GM18861 (cell line): ENCODE data around the gene HSPA1L.

Experiments
- ATAC-seq: cut with Tn5 transposase; IDR thresholded peaks from one replicate; pipeline ENCODE4 v1.9.1; 2021; ENCODE audit not compliant: unreplicated experiment

The HSPA1L gene

DNA sequence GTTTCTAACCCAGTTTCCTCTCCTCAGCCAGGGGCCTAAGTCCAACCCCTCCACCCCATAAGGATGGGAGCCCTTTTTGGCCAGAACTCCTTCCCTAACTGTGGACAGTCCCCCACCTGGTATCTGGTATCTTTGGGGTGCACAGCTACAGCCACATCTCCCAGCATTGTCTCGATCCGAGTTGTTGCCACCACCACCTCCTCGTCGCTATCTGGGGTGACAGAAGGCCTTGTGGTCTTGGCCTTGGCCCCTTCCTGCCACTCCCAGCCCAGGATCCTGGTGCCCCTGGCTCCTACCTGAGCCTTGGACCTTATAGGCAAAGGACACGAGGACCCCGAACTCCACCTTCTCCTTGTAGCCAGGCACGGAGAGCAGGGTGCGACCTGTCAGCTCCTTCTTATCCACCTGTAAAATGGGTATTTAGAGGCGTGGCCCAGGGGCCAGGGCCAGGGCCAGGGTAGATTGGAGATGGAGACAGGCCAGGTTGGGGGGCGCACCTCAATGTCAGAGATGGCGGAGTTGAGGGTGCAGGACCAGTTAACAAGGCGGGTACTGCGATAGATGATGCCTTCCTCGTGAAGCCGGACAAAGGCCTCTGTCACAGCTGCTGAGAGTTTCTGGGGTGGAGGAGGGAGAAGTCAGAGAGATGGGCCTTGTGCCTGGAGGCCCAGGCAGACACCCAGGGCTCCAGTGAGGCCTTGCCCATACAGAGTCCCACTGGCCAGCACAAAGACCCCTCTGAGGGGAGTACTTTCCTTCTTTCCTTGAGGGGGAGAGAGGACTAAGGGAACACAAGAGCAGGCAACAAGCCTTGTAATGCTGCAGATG is 30.8 kb downstream of the HSPA1L start:
- no peak for ATAC-seq

DNA sequence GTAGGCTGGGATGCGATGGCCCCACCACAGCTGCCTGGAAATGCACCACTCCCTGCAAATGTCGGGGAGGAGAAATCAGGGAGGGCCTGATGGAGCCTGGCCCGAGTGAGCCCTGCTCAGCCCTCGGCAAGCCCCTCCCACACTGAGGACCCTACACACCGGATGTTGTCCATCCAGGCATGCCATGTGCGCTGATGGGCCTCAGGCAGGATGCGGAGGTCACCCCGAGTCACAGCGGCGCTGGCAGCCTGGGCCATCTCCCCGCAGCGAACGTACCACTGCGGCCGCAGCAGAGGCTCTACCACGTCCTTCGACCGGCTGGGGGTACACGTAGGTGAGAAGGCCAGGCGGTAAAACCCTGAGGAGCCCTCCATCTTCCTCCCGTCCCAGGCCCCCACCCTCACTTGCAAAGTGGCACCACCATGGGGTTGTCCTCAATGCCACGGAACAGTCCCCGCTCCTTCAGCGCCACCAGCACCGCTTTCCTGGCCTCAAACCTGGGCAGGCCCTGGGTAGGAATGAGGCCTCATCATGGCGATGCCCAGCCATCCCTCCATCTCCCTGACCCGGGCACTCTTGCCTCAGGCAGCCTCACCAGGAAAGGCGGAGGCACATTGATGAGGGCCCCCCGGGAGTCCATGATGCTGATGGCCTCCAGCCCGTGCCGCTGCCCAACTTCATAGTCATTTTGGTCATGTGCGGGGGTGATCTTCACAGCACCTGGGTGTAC is 32.8 kb downstream of the HSPA1L start:
- ATAC-seq = no peak

DNA sequence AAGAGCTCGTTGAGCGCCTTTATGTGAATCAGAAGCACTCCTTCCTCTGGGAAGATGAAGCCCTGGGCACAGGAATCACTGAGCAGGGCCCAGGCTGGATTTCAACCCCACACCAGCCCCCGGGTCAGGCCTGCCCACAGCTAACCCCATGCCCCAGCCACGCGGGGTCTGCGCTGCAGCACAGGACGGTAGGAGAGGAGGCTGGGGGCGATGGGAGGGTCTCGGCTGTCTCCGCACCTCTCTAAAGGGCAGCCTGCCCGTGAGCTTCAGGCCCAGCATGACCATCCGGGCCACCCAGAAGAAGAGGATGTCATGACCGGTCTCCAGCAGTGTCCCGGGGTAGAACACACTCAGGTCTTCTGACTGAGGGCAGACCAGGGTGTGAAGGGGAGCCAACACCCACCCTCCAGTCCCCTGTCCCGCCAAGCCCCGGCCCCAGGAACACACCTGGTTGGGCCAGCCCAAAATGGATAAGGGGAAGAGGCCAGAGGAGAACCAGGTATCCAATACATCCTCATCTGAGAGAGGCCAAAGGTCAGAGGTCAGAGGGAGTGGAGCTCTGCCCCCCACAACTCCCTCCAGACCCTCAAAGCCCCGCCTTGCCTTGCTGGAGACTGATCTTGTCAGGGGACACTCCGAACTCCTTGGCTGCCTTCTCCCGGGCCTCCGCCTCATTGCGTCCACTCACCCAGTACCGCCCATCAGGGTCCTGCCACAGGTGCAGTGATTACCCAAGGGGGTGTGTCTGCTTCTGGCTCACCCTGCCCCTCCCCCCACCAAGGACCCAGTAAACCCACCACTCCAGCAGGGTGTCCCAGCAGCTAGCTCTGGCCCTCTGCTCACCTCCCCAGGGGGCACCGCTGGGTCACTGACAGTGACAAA is 33.6 kb downstream of the HSPA1L start:
- no peak for ATAC-seq

DNA sequence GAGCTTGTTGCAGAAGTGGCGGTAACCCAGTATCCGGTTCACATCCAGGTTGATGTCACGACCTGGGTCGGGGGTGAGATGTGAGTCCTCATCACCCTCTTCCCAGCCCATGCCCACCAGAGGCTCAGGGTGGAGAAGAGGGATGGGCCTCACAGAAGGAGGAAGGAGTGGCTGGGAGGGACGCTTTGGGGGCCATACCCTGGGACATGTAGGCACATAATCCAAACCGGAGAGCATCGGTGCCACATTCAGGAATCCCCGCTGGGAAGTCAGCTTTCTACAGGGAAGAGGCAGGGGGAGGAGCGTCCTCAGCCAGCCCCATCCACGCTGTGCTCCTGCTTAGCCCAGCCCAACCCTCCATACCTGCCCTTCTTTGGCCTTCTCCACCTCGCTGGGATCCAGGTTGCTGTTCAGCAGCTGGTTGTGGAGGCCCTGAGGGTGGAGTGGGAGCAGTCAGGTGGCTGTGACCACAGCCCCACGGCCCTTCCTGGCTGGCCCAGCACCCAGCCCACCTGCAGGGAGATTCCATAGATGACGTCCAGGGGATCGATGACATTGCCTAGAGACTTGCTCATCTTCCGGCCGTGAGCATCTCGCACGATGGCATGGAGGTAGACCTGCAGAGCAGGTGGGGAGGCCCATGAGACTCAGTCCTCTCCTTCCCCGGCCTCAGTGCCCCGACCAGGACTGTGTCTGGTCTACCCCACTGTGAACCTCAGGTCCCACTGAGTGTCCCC is 34.4 kb downstream of the HSPA1L start:
- ATAC-seq = no peak

DNA sequence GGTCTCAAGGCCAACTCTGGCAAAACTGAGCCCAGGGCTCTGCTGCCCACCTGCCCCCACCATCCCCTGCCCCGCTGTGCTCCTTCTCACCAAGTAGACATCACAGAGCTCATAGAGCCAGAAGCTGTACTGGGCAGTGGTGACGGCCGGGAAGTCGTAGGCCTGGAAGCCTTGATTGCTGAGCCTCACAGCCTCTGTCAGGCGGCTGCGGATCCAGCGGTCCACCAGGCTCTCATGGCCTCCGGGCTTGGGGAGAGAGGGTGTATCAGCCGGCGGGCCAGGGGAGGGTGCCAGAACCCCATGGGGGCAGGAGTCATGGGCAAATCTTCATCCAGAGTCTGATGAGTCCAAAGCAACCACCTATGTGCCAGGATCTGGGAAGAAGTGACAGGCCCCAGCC is 35.2 kb downstream of the HSPA1L start:
- no peak for ATAC-seq

DNA sequence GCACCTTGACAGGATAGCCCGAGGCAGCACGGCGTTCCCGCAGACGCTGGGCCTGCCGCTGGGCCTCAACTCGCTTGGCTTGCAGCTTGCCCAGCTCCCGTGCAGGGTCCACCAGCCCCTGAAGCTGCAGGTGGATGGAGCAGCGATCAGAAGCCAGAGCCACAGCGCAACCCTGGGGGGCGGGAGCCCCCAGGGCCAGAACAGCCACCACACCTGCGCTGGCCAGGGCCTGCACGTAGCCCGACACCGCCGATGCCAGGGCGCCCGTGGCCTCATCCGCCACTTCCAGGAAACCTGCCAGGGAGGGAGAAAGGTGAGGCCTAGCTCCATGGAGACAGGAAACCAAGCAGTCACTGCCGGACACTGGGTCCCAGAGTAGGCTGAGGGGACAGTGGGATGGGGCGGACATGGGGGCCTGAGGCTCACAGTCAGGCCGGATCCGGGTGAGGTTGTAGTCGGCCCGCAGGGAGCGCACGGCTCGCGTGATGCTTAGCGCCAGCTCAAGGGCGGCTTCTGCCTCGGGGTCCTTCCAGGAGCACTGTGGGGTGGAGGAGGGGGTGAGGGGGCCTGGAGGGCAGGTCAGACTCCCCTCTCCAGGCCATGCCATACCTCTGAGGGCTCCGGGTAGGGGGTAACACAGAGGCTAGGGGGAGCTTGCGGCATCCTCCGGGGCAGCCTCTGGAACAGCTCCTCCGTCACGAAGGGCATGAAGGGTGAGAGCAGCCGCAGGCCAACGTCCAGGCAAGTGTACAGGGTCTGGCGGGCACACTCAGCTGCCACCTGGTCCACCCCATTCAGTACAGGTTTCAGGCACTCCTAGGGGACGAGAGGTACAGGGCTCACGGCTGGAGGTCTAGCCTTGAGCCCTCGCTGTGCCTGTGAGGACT is 35.8 kb downstream of the HSPA1L start:
- ATAC-seq = no peak

DNA sequence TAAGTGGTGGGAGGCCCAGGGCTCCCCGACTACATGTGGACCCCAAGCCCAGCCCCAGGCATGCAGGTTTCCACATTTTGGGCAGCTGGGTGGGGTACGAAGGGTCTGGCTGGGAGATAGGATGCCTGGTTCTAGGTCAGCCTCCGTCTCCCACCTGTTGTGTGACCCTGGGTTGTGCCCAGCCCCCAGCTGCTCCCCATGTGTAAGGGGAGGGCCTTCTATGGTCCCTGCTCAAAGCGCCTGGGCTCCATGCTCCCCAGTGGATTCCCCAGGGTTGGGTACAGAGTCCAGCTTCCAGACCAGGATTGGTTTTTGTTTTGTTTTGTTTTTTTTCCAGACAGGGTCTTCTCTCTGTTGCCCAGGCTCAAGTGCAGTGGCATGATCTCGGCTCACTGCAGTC is 36.9 kb downstream of the HSPA1L start:
- ATAC-seq = no peak

DNA sequence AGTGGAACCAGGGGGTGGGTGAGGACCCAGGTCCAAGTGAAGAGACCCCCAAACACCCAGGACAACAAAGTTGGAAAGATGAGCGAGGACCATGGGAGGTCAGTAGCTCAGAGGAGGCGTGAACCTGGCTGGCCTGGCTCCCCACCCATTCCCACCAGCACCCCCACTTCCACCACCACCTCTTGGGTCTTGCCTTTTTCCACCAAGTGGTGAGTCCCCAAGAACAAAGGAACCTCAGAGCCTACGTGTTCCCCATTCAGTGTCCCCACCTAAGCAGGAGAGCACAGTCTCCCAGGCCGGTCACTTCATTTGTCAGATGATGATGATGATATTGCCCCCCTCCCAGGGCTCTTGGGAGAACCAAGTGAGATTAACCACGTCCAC is 37.4 kb downstream of the HSPA1L start:
- no peak for ATAC-seq

DNA sequence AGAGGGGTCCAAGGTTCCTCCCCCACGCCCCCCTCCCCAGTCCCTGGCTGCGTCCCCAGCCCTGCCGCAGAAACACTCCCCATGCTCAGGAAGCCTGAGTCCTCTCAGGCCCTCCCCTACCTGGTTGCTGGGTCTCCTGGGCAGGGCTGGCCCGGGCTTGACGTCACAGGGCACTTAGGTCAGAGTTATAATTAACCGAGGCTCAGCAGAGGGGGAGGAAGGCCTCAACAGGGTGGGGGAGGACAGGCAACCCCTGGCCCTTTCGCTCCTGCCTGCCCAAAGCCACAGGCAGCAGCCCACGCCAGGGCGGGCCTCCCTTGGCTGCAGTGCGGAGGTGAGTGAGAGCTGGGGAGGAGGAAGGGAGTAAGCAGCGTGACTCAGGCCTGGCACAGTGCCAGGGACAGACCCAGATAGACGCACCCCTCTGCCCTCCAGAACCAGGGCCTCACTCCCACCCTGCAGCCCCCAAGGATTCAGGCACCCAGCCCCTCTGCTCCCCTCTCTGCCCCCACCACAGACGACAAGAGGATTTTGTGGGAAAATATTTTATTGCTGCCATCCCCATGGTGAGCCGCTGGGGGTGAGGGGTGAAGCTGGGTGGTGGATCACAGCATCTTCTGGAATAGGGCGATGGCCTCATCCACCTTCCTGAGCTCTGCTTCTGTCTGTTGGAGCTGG is 38.0 kb downstream of the HSPA1L start, which contains the start of gene VWA7:
TSS of gene VWA7 (minus strand) at position 340 of the 678 bp plus-strand sequence. CDS start 549 bp downstream, outside the sequence.
- peak; percentile 58 for ATAC-seq

DNA sequence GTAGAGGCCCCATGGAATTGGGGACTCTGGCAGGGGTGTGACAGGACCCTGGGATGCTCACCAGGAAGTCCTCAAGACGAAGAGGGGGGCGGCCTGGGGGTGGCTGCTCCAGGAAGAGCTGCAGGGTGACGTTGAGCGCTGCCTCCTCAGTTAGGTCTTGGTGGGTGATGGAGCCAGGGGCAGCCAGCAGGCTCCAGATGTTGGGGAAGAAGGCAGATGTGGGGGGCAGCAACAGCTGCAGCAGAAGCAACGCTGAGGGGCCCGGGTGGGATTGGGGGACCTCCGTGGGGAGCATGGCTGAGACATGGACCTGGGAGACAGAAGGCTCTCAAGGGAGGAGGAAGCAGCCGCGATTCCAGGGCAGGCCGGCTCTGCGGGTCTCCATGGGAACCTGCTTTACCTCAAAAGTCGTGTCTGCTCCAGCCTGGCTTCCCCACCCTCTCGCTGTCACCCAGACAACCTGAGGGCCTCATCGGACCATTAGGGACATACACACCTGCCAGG is 38.5 kb downstream of the HSPA1L start:
- ATAC-seq = no peak

DNA sequence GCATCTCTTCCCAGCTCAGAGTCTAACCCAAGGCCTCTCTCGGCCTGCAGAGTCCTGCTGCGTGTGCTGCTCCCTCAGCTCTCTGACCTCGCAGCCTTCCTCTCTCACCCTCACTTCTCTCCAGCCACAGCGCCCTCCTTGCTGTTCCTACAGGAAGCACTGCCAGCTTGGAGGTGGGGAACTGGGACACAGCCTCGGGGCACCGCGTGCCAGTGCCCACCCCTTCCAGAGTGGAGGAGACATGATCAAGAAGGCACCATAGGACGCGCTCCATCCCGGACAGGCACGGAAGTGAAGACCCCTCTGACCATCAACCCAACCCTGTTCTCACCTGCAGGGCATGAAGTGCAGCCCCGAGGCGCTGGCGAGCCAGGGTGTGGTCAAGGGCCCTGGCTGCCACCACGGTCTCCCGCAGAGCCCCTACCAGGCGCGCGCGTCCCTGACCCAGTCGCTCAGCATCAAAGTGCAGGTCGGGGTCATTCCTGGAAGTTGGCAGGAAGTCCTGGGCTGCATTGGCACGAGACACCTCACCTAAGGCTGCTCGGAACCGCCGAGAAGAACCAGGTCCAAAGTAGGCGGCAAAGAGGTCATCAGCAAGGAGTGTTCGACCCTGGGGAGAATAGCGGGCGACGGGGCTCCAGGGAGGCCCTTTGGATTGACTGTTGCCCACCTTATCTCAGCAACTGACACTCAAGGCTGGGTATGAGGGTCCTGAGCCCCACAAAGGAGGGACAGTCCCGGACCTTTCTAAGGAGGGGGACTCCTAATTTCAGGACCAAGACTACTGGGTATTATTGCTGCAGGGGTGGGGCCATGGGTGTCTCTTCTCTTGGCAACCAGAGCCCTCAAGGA is 39.2 kb downstream of the HSPA1L start:
- ATAC-seq = no peak

DNA sequence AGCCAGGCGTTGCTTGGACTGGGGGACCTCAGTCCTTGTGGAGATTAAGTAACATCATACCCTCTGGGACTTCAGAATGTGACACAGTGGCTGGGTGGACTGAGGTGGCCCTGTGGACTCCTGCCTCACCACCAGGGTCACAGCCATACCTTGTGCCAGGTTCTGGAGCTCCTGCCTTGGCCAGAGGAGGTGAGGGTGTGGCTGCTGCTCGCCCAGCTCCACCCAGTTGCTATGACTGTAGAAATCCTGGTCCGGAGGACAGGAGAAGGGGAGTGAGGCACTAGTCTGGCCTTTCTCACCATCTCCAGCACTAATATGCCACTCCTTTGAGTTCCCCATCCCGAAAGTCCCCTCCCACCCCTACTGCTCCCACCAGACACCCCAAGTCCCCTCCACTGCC is 39.9 kb downstream of the HSPA1L start:
- no peak for ATAC-seq

DNA sequence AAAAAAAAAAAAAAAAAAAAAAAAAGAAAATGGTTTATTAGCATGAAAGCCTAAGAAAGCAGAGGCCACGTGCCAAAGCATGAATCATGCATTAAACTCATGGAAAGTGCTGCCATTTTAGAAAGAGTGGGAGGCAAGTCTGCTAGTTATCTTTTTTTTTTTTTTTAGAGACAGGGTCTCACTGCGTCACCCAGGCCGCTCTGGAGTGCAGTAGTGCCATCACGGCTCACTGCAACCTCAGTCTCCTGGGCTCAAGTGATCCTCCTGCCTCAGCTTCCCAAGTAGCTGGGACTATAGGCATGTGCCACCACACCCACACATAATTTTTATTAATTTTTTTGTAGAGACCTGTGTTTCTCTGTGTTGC is 43.1 kb downstream of the HSPA1L start:
- no peak for ATAC-seq

DNA sequence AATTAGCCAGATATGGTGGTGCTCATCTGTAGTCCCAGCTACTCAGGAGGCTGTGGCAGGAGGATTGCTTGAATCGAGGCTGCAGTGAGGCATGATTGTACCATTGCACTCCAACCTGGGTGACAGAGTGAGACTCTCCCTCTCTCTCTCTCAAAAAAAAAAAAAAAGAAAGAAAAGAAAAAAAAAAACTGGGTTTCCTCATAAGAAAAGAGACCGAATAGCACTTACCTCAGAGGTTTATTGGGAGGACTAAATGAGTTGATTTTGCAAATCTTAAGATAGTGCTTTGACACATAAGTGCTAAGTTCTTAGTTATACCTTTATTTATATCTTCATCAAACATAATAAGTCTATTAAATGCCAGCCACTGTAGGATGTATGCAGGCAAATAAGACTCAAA is 44.2 kb downstream of the HSPA1L start:
- no peak for ATAC-seq

DNA sequence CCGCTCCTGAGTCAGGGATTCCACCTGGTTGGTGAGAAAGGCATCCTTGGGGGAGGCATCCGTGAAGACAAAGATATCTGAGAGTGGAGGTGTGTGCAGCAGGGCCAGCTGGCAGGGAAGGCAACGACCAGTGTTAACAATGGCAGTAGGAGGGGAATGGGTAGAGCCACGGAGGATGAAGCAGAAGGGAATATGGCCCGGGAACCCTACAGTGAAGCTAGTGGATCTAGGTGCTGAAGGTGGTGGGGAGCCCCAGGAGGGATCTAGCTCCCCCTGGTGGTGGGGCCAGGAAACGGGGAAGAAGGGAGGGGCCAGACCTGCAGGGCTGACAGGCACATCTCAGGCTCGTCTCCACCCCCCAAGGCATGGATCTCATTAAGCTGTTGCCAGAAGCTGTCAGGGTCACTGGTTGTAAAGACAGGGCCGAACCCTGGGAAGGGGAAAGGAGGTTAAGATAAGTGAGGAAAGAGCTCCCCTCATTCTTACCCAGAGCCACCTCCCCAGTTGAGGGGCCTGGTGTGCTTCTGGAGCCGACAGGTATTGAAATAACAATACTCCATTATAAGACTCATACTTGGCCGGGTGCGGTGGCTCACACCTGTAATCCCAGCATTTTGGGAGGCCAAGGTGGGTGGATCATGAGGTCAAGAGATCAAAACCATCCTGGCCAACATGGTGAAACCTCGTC is 45.3 kb downstream of the HSPA1L start:
- ATAC-seq = no peak

DNA sequence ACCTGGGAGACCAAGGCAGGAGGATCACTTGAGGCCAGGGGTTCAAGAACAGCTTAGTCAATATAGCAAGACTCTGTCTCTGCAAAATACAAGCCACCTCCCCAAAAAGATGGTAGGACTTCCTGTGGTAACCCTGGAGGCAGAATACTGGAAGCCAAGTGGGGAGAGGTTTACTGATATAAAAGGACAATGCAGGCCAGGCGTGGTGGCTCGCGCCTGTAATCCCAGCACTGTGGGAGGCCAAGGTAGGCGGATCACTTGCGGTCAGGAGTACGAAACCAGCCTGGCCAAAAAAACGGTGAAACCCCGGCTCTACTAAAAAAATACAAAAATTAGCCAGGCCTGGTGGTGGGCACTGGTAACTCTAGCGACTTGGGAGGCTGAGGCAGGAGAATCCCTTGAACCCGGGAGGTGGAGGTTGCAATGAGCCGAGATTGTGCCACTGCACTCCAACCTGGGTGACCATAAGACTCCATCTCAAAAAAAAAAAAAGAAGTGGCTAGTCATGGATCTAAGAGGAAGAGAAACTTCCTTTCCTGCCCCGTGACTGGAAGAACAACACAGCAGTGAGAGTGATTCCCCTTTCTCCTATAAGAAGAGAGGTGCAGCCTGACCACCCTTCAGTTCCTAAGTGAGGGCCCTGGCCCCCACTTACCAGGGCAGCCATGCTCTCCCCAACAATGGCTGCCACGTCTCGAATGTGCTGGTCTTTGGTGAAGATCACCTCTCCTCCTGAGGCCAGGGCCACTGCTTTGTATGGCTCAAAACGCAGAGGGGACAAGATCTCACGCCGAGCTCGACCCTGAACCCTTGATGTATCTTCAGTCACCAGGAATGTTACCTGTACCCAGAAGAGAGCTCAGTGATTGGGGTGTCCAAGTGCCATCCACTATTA is 46.5 kb downstream of the HSPA1L start:
- ATAC-seq = no peak
